GM18498 (cell line): ENCODE results near the gene PLAU.
"Not testable (repeated sequence)": the region's sequence is repeated elsewhere in the genome, so short reads cannot be mapped to it uniquely, and the experiment has no call there.

Experiments
- ATAC-seq: cut with Tn5 transposase; IDR thresholded peaks from one replicate; pipeline ENCODE4 v1.9.1; 2021; ENCODE audit warnings: mild to moderate bottlenecking, moderate library complexity; ENCODE audit not compliant: unreplicated experiment

The PLAU gene

GRCh38 chr10:73948947-73949633 is 38.2 kb downstream of the PLAU start:
- no peak for ATAC-seq

GRCh38 chr10:73950155-73950948 is 39.4 kb downstream of the PLAU start:
- no peak for ATAC-seq

- no peak for ATAC-seq
Observed at GRCh38 chr10:73953665-73954064, 42.7 kb downstream of the PLAU start.

GRCh38 chr10:73954737-73955136 is 43.8 kb downstream of the PLAU start:
- no peak for ATAC-seq

DNA sequence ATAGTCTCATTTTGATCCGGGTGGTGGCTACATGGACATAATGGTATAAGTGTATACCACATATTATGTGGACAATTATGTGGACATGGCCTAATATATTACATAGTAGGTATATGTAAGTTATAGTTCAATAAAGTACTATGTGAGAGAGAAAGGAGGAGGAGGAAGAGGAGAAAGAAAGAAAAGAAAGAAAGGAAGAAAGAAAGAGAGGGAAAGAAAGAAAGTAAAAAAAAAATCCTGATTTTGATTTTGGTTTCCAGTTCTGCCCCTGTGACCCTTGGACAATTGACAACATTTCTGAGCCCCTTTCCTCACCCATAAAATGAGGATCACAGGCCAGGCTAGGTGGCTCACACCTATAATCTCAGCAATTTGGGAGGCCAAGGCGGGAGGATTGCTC is 44.8 kb downstream of the PLAU start:
- no peak for ATAC-seq

DNA sequence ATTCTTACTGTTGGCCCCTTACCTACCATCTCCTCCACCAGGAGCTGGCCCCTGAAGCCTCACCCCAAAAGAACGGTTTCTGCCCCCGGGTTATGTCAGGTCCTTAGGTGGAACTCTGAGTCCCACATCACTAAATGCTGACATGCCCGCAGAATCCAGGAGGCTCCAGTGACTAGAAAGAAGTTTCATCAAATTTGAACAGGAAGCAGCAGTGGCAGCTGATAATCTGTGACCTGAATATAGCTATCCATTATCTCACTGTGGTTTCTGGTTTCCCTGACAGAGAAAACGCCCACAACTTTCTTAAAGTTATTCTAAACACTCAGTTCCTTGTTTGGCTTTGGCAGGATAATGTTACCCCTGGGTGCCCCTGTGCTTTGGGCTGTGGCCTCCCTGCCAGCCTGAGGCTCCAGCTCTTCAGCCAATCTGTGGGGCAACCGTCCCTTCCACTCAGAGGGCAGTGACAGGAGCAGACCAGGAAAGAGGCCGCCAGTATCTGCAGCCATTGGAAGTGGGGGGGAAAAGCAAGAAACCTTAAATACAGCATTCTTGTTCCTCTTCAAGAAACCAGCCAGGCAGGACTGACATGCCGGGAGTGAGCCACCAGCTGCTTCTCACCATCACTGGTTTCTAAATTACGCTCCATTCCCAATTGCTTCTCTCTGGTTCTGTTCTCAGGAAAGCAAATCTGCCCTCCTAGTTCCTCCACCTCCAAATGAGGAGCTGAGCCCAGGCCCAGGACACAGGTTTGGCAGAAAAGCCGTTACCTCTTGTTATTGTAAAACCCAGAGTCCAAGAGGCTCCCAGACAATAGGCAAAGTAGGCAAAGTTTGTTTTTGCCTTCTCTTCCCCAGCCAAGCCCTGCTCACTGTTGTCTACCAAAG is 45.8 kb downstream of the PLAU start:
- peak; percentile 53 for ATAC-seq

DNA sequence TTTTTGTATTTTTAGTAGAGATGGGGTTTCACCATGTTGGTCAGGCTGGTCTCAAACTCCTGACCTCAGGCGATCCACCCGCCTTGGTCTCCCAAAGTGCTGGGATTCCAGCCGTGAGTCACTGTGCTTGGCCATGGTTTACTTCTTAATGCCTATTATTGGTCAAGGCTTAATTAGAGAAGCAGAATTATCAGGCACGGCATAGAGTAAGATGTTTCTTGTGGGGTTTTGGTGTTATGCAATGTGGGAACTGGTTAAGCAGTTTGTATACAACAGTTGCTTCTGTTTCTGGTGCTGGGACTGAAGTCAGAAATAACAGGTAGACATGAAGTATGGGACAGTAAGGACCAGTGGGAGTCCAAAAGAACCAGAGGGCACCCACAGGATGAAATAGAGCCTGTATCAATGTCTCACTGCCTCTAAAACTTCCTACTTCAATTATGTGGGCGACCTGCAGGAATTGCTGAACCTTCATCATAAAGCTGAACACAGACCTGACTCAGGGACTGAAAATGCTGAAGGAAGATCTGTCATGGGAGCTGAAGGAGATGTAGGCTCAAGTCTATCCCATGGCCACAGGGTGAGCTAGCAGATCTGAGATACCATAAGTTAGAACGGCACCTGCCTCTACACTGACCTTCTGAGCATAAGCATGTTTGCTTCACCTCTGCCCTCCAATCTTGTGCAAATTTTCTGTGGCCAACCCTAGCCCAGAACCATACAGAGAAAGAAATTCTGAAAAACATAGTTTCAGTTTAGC is 48.7 kb downstream of the PLAU start:
- ATAC-seq = peak; percentile 54

- ATAC-seq = no peak
Observed at GRCh38 chr10:73962386-73962785, 51.5 kb downstream of the PLAU start.

GRCh38 chr10:73963533-73963932 is 52.6 kb downstream of the PLAU start:
- ATAC-seq = not testable (repeated sequence)

DNA sequence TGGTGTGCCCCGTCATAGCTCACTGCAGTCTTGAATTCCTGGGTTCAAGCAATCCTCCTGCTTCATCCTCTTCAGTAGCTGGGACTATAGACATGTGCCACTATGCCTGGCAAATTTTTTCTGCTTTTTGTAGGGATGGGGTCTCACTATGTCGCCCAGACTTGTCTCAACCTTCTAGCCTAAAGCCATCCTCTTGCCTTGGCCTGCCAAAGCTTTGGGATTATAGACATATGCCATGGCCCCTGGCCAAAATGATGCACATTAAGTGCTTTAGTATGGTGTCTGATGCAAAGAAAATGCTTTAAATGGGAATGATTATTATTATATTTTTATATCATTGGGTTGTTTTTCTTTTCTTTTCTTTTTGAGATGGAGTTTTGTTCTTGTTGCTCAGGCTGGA is 53.8 kb downstream of the PLAU start:
- no peak for ATAC-seq

DNA sequence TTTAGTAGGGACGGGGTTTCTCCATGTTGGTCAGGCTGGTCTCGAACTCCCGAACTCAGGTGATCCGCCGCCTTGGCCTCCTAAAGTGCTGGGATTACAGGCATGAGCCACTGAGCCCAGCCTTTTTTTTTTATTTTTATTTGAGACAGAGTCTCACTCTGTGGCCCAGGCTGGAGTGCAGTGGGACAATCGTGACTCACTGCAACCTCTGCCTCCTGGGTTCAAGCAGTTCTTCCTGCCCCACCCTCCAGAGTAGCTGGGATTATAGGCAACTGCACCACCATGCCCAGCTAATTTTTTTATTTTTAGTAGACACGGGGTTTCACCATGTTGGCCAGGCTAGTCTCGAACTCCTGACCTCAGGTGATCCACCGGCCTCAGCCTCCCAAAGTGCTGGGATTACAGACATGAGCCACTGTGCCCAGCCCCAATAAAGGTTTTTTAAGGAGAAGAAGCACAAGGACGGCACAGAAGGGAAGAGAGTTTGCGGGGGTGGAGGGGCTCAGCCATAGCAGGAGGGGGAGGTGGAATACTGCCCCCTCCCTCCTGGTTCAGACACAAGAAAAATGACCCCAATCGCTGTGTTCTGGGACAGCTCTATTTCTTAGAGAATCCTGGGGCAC is 54.4 kb downstream of the PLAU start:
- not testable (repeated sequence) for ATAC-seq

DNA sequence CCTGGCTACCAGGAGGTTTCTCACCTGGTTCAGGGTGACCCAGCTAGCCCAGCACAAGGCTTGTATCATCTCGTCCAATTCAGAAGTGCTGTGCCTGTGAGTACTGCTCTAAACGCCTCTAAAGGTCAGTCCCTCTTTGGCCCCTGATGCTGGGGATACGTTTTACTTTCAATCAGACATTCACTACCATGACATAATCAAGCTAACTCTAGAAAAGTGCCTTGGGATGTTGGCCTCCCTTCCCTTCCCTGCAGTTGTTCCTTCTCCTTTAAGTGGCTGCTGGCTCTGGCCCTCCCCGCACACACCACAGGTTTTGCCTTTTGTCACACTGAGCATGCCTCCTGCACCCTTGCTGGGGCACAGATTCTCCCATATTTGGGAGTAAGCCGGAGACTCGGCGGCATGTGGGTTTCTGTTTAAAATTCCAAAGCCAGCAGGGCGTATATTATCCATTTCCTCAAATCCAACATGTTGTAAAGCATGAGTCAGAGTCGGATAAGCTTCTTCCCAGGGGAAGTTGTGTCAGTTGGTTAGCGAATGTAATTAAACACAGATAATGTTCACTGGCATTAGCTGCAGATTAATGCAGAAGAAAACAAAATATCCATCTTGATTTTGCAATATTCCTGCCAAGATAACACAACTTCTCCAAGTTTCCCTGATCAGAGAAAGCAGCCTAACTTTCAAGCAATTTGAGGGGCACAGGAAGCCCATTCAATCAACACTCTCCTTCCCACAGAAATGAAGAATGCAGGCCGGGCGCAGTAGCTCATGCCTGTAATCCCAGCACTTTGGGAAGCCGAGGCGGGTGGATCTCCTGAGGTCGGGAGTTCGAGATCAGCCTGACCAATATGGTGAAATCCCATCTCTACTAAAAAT is 55.2 kb downstream of the PLAU start:
- ATAC-seq = no peak

DNA sequence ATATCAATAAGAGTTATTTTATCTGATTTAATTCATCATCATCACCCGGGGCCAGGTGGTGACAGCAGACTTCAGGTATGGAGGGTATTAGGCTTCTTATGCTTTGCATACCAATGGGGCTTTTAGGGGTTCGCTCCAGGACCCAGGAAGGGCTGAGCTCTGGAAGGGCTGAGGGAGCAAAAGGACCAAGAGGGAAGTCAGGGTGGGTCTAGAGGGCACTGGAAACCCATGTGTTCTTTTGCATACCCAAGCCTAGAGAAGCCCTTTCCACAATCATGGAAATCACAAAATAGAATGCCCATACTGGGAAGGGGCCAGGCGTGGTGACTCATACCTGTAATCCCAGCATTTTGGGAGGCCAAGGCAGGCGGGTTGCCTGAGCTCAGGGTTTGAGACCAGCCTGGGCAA is 56.1 kb downstream of the PLAU start:
- ATAC-seq = no peak
